GM12878 (cell line): Measurements from ENCODE around the gene NEU1. TPM values are rescaled to one million over a fixed set of nuclear protein-coding genes. Genes with fewer than 3 reads are reported as not detected.
A peak's percentile ranks its signal among the peaks of the same experiment; 100 is the strongest.

Experiments
- ATAC-seq: fragments of 200-7000 bp; cut with Tn5 transposase; 3 replicates; pipeline ENCODE4 v1.9.1; 2020; ENCODE audit warnings: mild to moderate bottlenecking, moderate library complexity
- BruUV-seq: library from RNA; stranded (reverse); fragments of 400-500 nt; replicated peaks from 2 replicates; lab custom pipeline; 2021; lab: Mats Ljungman, UMichigan
- CTCF ChIA-PET: fragments of 300-600 bp; sonication (Branson Sonifier 250); formaldehyde crosslinking; extraction: SDS; loops from one replicate; lab custom pipeline; 2021; ENCODE audit warnings: inconsistent platforms; lab: Yijun Ruan, JAX
- POLR2A ChIA-PET: fragments of 350-600 bp; formaldehyde crosslinking; extraction: SDS; loops from one replicate; lab custom pipeline; 2021; ENCODE audit warnings: inconsistent platforms; lab: Charles Lee
- RAD21 ChIA-PET: fragments of 300-600 bp; sonication (Branson Sonifier 250); formaldehyde crosslinking; loops from one replicate; lab custom pipeline; 2023; ENCODE audit warnings: antibody characterized with exemption; ENCODE audit not compliant: unreplicated experiment; lab: Charles Lee
- SMC1A ChIA-PET: fragments of 300-600 bp; sonication (Branson Sonifier 250); formaldehyde crosslinking; loops from one replicate; lab custom pipeline; 2023; ENCODE audit not compliant: unreplicated experiment, uncharacterized antibody; lab: Charles Lee
- DNase-seq: peaks from one replicate; pipeline ENCODE4 v3.0.0-alpha.2; 2011; ENCODE audit warnings: low read depth, low spot score
- FAIRE-seq: peaks from 3 replicates; lab custom pipeline; 2011; peaks lifted over from hg19 to GRCh38; lab: Jason Lieb, UNC
- H2AFZ ChIP-seq: 2 replicates; pipeline ENCODE4 v1.6.0; 2011; ENCODE audit warnings: low read depth, low read length, control low read depth; ENCODE audit not compliant: control insufficient read depth
- H3K27ac ChIP-seq: 2 replicates; pipeline ENCODE4 v1.5.1; 2011; ENCODE audit warnings: control low read depth; ENCODE audit not compliant: control insufficient read depth, insufficient read depth
- H3K27me3 ChIP-seq, 2 experiments: replicated peaks in 1 of 2; 2 replicates each; pipeline versions ENCODE4 v1.6.0 to v1.6.1; 2011; ENCODE audit warnings: low read length in 1 of 2; ENCODE audit not compliant: control insufficient read depth in 2 of 2, insufficient read depth in 2 of 2
- H3K36me3 ChIP-seq, 2 experiments: 2 replicates each; pipeline ENCODE4 v1.5.1; 2011; ENCODE audit warnings: low read length in 1 of 2; ENCODE audit not compliant: control insufficient read depth in 2 of 2, insufficient read depth in 2 of 2
- H3K4me1 ChIP-seq: 2 replicates; pipeline ENCODE4 v1.6.1; 2011; ENCODE audit warnings: mild to moderate bottlenecking, low read length, moderate library complexity, mixed read lengths; ENCODE audit not compliant: control insufficient read depth, insufficient read depth
- H3K4me2 ChIP-seq: 2 replicates; pipeline ENCODE4 v1.6.0; 2011; ENCODE audit warnings: control low read depth; ENCODE audit not compliant: control insufficient read depth, insufficient read depth
- H3K4me3 ChIP-seq: fragments of 200-600 bp; sonication (generic); 2 replicates; pipeline ENCODE4 v1.5.1; 2016
- H3K79me2 ChIP-seq: 2 replicates; pipeline ENCODE4 v1.6.0; 2011; ENCODE audit warnings: low read length; ENCODE audit not compliant: control insufficient read depth, insufficient read depth
- H3K9ac ChIP-seq: 2 replicates; pipeline ENCODE4 v1.8.0; 2011; ENCODE audit warnings: low read length, control low read depth, mixed read lengths; ENCODE audit not compliant: control insufficient read depth, insufficient read depth
- H3K9me3 ChIP-seq: replicated peaks from 3 replicates; pipeline ENCODE4 v1.5.1; 2011; ENCODE audit warnings: mild to moderate bottlenecking, low read length; ENCODE audit not compliant: control insufficient read depth, insufficient read depth
- H4K20me1 ChIP-seq: 2 replicates; pipeline ENCODE4 v1.6.0; 2011; ENCODE audit not compliant: control insufficient read depth, insufficient read depth
- ETV6 ChIP-seq, 2 experiments: fragments of 450-650 bp in 1 of 2; IDR thresholded peaks in 1 of 2; conservative IDR thresholded peaks in 1 of 2; 2 replicates each; pipeline ENCODE4 v1.6.1; 2014; ENCODE audit warnings: antibody characterized with exemption in 1 of 2, borderline replicate concordance in 1 of 2, low read depth in 1 of 2, mild to moderate bottlenecking in 1 of 2, moderate library complexity in 1 of 2
- JUND ChIP-seq: IDR thresholded peaks from 2 replicates; pipeline ENCODE4 v1.6.1; 2012; ENCODE audit warnings: low read depth, mild to moderate bottlenecking, low read length, improper control_type of control experiment, moderate library complexity
- MLLT1 ChIP-seq: fragments of 450-650 bp; IDR thresholded peaks from 2 replicates; pipeline ENCODE4 v1.6.1; 2016; ENCODE audit warnings: mild to moderate bottlenecking
- PRDM15 ChIP-seq: fragments of 450-650 bp; formaldehyde crosslinking; IDR thresholded peaks from 2 replicates; pipeline ENCODE4 v1.4.0; 2020; ENCODE audit warnings: mild to moderate bottlenecking, moderate library complexity
- TCF7 ChIP-seq: IDR thresholded peaks from 2 replicates; pipeline ENCODE4 v1.6.1; 2014; ENCODE audit warnings: antibody characterized with exemption, borderline replicate concordance
- ZBTB11 ChIP-seq: fragments of 450-650 bp; formaldehyde crosslinking; IDR thresholded peaks from 2 replicates; pipeline ENCODE4 v1.5.0; 2022; ENCODE audit warnings: mild to moderate bottlenecking, missing genetic modification characterization
- WGBS: methylation state at CpG from one replicate; pipeline ENCODE4 v1.1.6; 2016; ENCODE audit warnings: low lambda C conversion rate; ENCODE audit not compliant: insufficient replicate concordance, insufficient coverage; ENCODE audit errors: missing lambda C conversion rate; 5-methylcytosine and 5-hydroxymethylcytosine counted together
- in situ Hi-C: fragments of 300-500 bp; cut with MboI; formaldehyde crosslinking; loops from 9 replicates; pipeline ENCODE4 v1.14.3; 2018; ENCODE audit warnings: mixed read lengths
- intact Hi-C: fragments of 100-400 bp; cut with micrococcal nuclease; formaldehyde crosslinking; loops from one replicate; pipeline ENCODE4 v1.14.2; 2022; ENCODE audit not compliant: unreplicated experiment
- polyA plus RNA-seq, 11 experiments: library from polyadenylated mRNA; depleted of rRNA in 4 of 11; unstranded in 6 of 11; stranded (reverse) in 5 of 11; fragments of >200 nt; fragmentation: Nextera tagmentation in 4 of 11; fragmentation: Illumina TruSeq in 1 of 11; extraction: Ambion mirVana in 4 of 11; extraction: Trizol in 1 of 11; gene quantifications; 1 replicate in 1 of 11; 2 replicates in 10 of 11; pipeline versions ENCODE4 v1.2.1 to v1.2.3, GENCODE V29; 2011 to 2016; ENCODE audit warnings: inconsistent platforms in 2 of 11, missing spikeins in 2 of 11, low read depth in 1 of 11
- total RNA-seq, 4 experiments: library from RNA; depleted of rRNA in 3 of 4; stranded (reverse); fragments of >200 nt in 3 of 4; fragmentation: Illumina TruSeq in 1 of 4; extraction: Trizol in 1 of 4; gene quantifications; 2 replicates each; pipeline versions ENCODE4 v1.2.1 to v1.2.3, GENCODE V29; 2013 to 2021

Gene NEU1
- total and polyA plus RNA-seq, 10 of the 15 experiments (the other 5 are each of a cell fraction or from before 2014, with no cell fraction given): 7.2 to 26.9 (median 21.6) TPM

- no peaks in the 10 kb centered on the region for H3K36me3 ChIP-seq
- H3K9ac ChIP-seq: peak overlapping the region; percentile 59; the same call in 1 of the 2 replicates
- ChIA-PET SMC1A (interaction anchor here (0.8 to 3.7 kb wide), 22 partner anchors 16 to 291 kb away, joined by 3 to 30 read pairs (median 4); partner anchors contain the start of genes ATP6V1G2, CLIC1, HSPA1A and HSPA1L), RAD21 (interaction anchor here (0.5 to 3.9 kb wide), 20 partner anchors 9 to 281 kb away, joined by 3 to 30 read pairs (median 9); partner anchors contain the start of genes ABHD16A, DDAH2, HSPA1A and HSPA1L), POLR2A (interaction anchor here (0.5 to 10.9 kb wide), 20 partner anchors 8 to 335 kb away, joined by 3 to 122 read pairs (median 6); partner anchors contain the start of genes ABHD16A, CLIC1, HSPA1A and HSPA1L), CTCF (interaction anchor here (0.6 to 4.0 kb wide), 17 partner anchors 9 to 281 kb away, joined by 3 to 27 read pairs (median 8); partner anchors contain the start of genes C6orf47, HSPA1A, HSPA1L and LTB)
- BruUV-seq: no TSS peak
- H3K27me3 ChIP-seq: no peaks in the 10 kb centered on the region
- H3K4me1 ChIP-seq: peaks cover 7% of the 10 kb centered on the region
- no peaks in the 10 kb centered on the region for H4K20me1 ChIP-seq
- DNase-seq: no peak
- no peak for ATAC-seq
- peak overlapping the region; percentile 73 for H3K4me2 ChIP-seq
- peak overlapping the region; percentile 79 for H3K4me3 ChIP-seq
- intact Hi-C loops (loop anchor here (5.0 kb wide), 2 partner anchors 34 to 164 kb away; partner anchors contain the start of genes CSNK2B, LY6G5B and VARS1), in situ Hi-C loops (loop anchor here (10.0 kb wide), 1 partner anchor 287 kb away; the partner anchor contains the start of genes ATP6V1G2, DDX39B and NFKBIL1)
- TF ChIP-seq JUND: no peak
- 0 out of 2 replicates have a peak, but pooled peaks have one; percentile 18 for TF ChIP-seq MLLT1
- no peak for TF ChIP-seq ETV6 (conservative IDR thresholded peaks at IDR 0.05 in 1 of 2, IDR thresholded peaks at IDR 0.05 in 1 of 2; ENCODE audit: borderline replicate concordance in 1 of 2, low read depth in 1 of 2)
- 0 out of 2 replicates have a peak, but pooled peaks have one; percentile 7 for TF ChIP-seq ZBTB11 (CRISPR knock-in tag)
- TF ChIP-seq PRDM15 (CRISPR knock-in tag): 0 out of 2 replicates have a peak, but pooled peaks have one; percentile 28
- TF ChIP-seq TCF7: no peak
- no peak for FAIRE-seq
- no peak overlapping the region for H2AFZ ChIP-seq
- H3K79me2 ChIP-seq: peaks cover 51% of the 10 kb centered on the region
- H3K27ac ChIP-seq: no peak overlapping the region; the same call in 1 of the 2 replicates
- H3K9me3 ChIP-seq: no peaks in the 10 kb centered on the region
- 79% methylated on average over 15 of the region's 15 CpGs for WGBS
Measured at GRCh38 chr6:31831350-31832215, 31.0 kb downstream of the NEU1 start.
